ENCODE data around the gene ZNF469.

- TF ChIP-seq POLR2A (IDR thresholded peaks at IDR 0.05) = no peak
- no peak for TF ChIP-seq CTCF (IDR thresholded peaks at IDR 0.05)
These were observed 31.8 kb upstream of the ZNF469 start for GRCh38 chr16:88350922-88351321.
